Body of pancreas (tissue), 4 donors: ENCODE data around the gene IGF2BP2. TPM values are rescaled to one million over a fixed set of nuclear protein-coding genes. Genes with fewer than 3 reads are reported as not detected.

Experiments used
- ATAC-seq: fragments of 150-250 bp; one replicate; pipeline ENCODE4 v1.9.1; 2016
- DNase-seq, 4 donors: peaks; one replicate each; pipeline ENCODE4 v3.0.0-alpha.2; 2019
- H3K27ac ChIP-seq, 4 donors: fragments of 200-600 bp; sonication (generic); 1 replicate in 3 of 4; 2 replicates in 1 of 4; pipeline versions ENCODE4 v1.5.1 to v1.6.1; 2016 to 2019; ENCODE audit warnings: mild to moderate bottlenecking in 1 of 4, mixed read lengths in 1 of 4, moderate library complexity in 1 of 4
- H3K27me3 ChIP-seq, 2 donors: fragments of 200-600 bp; sonication (generic); one replicate each; pipeline ENCODE4 v1.6.0; 2016; ENCODE audit warnings: mild to moderate bottlenecking in 1 of 2
- H3K36me3 ChIP-seq, 2 donors: fragments of 200-600 bp; sonication (generic); replicated peaks in 1 of 2; 2 replicates each; pipeline ENCODE4 v1.5.1; 2016; ENCODE audit warnings: low read depth in 2 of 2; ENCODE audit not compliant: insufficient read depth in 1 of 2
- H3K4me1 ChIP-seq: fragments of 200-600 bp; sonication (generic); one replicate; pipeline ENCODE4 v1.6.0; 2016
- H3K4me3 ChIP-seq, 2 donors: fragments of 200-600 bp; sonication (generic); 1 replicate in 1 of 2; 2 replicates in 1 of 2; pipeline ENCODE4 v1.5.1; 2016 to 2019
- H3K9me3 ChIP-seq, 3 donors: fragments of 200-600 bp; sonication (generic); 1 replicate in 2 of 3; 2 replicates in 1 of 3; pipeline ENCODE4 v1.5.1; 2016
- CTCF ChIP-seq, 7 experiments: fragments of 450-650 bp in 4 of 7; fragments of 200-600 bp in 3 of 7; sonication (generic) in 3 of 7; IDR thresholded peaks; one replicate each; pipeline ENCODE4 v1.5.1; 2016 to 2019; ENCODE audit warnings: antibody characterized with exemption in 7 of 7
- POLR2A ChIP-seq, 3 donors: fragments of 450-650 bp; IDR thresholded peaks; one replicate each; pipeline ENCODE4 v1.6.1; 2016; ENCODE audit warnings: antibody characterized with exemption in 3 of 3, mild to moderate bottlenecking in 2 of 3
- WGBS, 2 donors: methylation state at CpG; one replicate each; pipeline ENCODE4 v1.1.5; 2017; 5-methylcytosine and 5-hydroxymethylcytosine counted together
- intact Hi-C: fragments of 100-400 bp; cut with DNase I; formaldehyde crosslinking; loops from one replicate; pipeline ENCODE4 v1.15.1; 2023
- total RNA-seq, 2 donors: library from RNA; depleted of rRNA; stranded (reverse); fragments of >200 nt; gene quantifications; one replicate each; pipeline ENCODE4 v1.1.0, GENCODE V29; 2016

Gene IGF2BP2
- total RNA-seq, 2 donors from 2014 or later = 19.4 to 25.2 TPM

- Histone ChIP-seq H3K27ac (no peak overlapping the region), H3K4me1 (no peaks in the 10 kb centered on the region), H3K4me3 (no peak overlapping the region), H3K9me3 (no peaks in the 10 kb centered on the region), H3K36me3 (no peaks in the 10 kb centered on the region), H3K27me3 (no peaks in the 10 kb centered on the region)
- no peak for TF ChIP-seq POLR2A (IDR thresholded peaks at IDR 0.05)
- 71 to 91% methylated on average over 5 of the region's 5 CpGs for WGBS, 2 donors
- ATAC-seq (no peak), DNase-seq (no peak)
- intact Hi-C loops = no loop called here
These were observed 78.4 kb downstream of the IGF2BP2 start for GRCh38 chr3:185746470-185746869.

GRCh38 chr3:185744997-185745843, 79.6 kb downstream of the IGF2BP2 start:
- no peak overlapping the region for H3K4me3 ChIP-seq
- H3K27me3 ChIP-seq = no peaks in the 10 kb centered on the region
- TF ChIP-seq CTCF (IDR thresholded peaks at IDR 0.05) = no peak
- no peak for ATAC-seq
- WGBS, 2 donors = 51 to 63% methylated on average over 12 of the region's 12 CpGs
- intact Hi-C loops = no loop called here
- no peaks in the 10 kb centered on the region for H3K4me1 ChIP-seq
- DNase-seq = no peak
- no peaks in the 10 kb centered on the region for H3K9me3 ChIP-seq
- H3K36me3 ChIP-seq = no peaks in the 10 kb centered on the region
- no peak overlapping the region for H3K27ac ChIP-seq

DNA sequence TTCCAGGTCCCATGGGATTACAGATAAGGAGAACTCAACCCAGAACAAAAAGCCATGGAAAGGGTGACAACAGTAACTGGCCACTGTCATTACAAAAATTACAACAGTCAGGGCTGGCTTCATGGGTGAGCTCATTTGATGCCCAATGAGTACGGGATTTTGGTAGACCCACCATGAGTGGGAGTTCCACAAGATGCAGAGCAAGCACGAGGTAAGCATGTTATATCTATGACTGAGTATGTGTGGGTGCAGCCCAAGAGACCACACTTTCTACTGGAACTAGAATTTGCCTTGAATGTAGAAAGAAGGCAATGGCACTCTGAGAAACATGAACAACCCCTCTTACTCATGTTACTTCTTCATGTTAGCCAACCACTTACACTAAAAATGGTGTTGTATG, 83.3 kb downstream of the IGF2BP2 start:
- 76 to 80% methylated on average over 2 of the region's 2 CpGs for WGBS, 2 donors
- TF ChIP-seq POLR2A (IDR thresholded peaks at IDR 0.05) = no peak
- TF ChIP-seq CTCF (IDR thresholded peaks at IDR 0.05) = no peak
- no peak overlapping the region for H3K4me3 ChIP-seq
- DNase-seq (no peak), ATAC-seq (no peak)
- H3K36me3 ChIP-seq = no peaks in the 10 kb centered on the region
- no peaks in the 10 kb centered on the region for H3K9me3 ChIP-seq
- no peaks in the 10 kb centered on the region for H3K27me3 ChIP-seq
- no peaks in the 10 kb centered on the region for H3K4me1 ChIP-seq
- no peak overlapping the region for H3K27ac ChIP-seq
- intact Hi-C loops = no loop called here

DNA sequence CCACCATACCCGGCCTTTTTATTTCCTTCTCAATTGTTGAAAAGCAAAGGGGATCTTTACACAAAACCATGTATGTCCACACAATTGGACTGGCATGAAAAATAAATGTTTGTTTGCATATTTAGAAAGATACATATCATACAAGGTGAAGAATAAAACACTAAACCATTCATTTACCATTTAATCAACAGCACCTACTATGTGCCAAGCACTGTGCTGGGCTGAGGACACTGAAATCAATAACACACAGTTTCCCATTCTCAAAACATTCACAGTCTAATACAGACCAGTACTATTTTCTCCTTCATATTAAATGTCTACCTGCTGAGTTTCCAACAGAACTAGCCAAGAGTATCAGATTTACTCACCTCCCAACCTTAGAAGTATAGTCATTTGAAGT, 84.7 kb downstream of the IGF2BP2 start:
- no peaks in the 10 kb centered on the region for H3K4me1 ChIP-seq
- H3K9me3 ChIP-seq = no peaks in the 10 kb centered on the region
- H3K36me3 ChIP-seq = no peaks in the 10 kb centered on the region
- WGBS, 2 donors = 61 to 68% methylated on average over 1 of the region's 1 CpG
- no peak overlapping the region for H3K4me3 ChIP-seq
- intact Hi-C loops = no loop called here
- DNase-seq (no peak), ATAC-seq (no peak)
- H3K27me3 ChIP-seq = no peaks in the 10 kb centered on the region
- TF ChIP-seq POLR2A (IDR thresholded peaks at IDR 0.05) = no peak
- no peak for TF ChIP-seq CTCF (IDR thresholded peaks at IDR 0.05)
- no peak overlapping the region for H3K27ac ChIP-seq

DNA sequence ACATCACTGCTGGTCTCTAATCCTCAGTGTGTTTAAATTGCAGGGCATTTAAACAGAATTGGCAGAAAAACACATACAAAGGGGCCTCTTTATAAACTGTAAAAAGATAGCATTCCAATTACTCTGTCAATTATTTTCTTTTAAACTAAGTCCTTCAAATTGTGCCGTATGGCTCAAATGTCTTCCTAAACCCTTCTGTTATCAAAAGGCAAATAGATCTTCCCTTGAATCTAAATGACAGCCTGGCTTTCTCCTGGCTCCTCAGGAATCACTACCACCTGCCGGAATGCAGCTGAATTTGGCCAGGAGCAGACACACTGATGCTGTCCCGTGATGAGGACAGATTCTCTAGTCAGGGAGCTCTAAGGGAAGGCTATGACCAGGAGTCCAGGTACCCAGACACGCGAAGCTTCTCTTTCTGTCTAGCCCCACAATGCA, 85.6 kb downstream of the IGF2BP2 start:
- DNase-seq = no peak
- Histone ChIP-seq H3K9me3 (no peaks in the 10 kb centered on the region), H3K27me3 (no peaks in the 10 kb centered on the region), H3K36me3 (no peaks in the 10 kb centered on the region), H3K4me1 (no peaks in the 10 kb centered on the region), H3K27ac (no peak overlapping the region), H3K4me3 (no peak overlapping the region)
- TF ChIP-seq POLR2A (IDR thresholded peaks at IDR 0.05) = no peak
- TF ChIP-seq CTCF (IDR thresholded peaks at IDR 0.05) = no peak
- intact Hi-C loops = no loop called here
- WGBS, 2 donors = 58 to 66% methylated on average over 4 to 5 of the region's 5 CpGs
- no peak for ATAC-seq
